ENCODE measurements around the gene VGLL4. TPM values are rescaled to one million over a fixed set of nuclear protein-coding genes. Genes with fewer than 3 reads are reported as not detected.

Gene VGLL4
- polyA plus RNA-seq, 1 donor from 2014 or later: 113 TPM

DNA sequence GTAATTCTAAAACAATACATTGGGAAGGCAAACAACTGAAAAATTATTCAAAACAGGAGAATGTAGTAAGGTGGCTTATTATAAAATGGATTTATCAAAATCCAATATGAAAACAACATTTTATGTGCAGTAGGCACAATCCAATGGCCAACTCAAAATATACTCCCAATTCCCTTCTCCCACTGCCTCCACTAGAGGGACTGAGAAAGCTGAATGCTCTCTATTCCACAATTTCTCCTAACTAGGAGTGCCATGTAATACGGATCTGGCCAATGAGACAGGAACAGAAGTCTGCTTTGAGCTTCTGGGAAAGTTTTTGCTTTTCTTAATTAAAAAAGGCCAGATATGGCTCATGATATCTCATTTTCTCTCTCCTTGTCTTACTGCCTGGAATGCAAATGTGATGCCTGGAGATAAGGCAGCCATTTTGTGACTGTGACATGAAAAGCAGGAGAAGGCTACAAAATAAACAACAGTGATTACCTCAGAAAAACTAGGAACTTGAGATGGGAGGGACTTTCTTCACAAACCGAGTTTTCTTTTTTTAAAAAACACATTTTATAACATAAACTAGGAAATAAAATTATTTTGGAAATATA lies 18.8 kb upstream of the VGLL4 start:
- no peak overlapping the region for H3K9ac ChIP-seq (ENCODE audit: low read length)
- H3K4me3 ChIP-seq (ENCODE audit: low read length): no peak overlapping the region

GRCh38 chr3:11661827-11662226 lies 18.1 kb upstream of the VGLL4 start:
- Histone ChIP-seq H3K9ac (ENCODE audit: low read length) (no peak overlapping the region), H4K20me1 (ENCODE audit: insufficient read depth) (no peaks in the 10 kb centered on the region), H3F3A (ENCODE audit: insufficient read depth, low read length, poor library complexity, severe bottlenecking) (no peaks in the 10 kb centered on the region), H3K4me2 (ENCODE audit: low read length) (no peak overlapping the region), H3K9me2 (ENCODE audit: insufficient read depth, low read length) (no peaks in the 10 kb centered on the region), H3K9me3 (ENCODE audit: low read length) (no peaks in the 10 kb centered on the region), H3K27me3 (ENCODE audit: insufficient read depth, low read depth, low read length) (no peaks in the 10 kb centered on the region), H3K79me2 (replicated peaks; ENCODE audit: insufficient read depth, low read length) (no peaks in the 10 kb centered on the region), H2AFZ (ENCODE audit: low read depth, low read length) (no peak overlapping the region), H3K27ac (ENCODE audit: low read length) (no peak overlapping the region), H3K36me3 (ENCODE audit: insufficient read depth, low read length) (no peaks in the 10 kb centered on the region), H3K4me3 (ENCODE audit: low read length) (no peak overlapping the region)
- TF ChIP-seq EZH2 (IDR thresholded peaks at IDR 0.05; ENCODE audit: borderline replicate concordance, insufficient read depth, low read length, poor library complexity, severe bottlenecking): no peak
- no peak for TF ChIP-seq MXI1 (conservative IDR thresholded peaks at IDR 0.05; ENCODE audit: poor library complexity, severe bottlenecking)
- TF ChIP-seq, protein P1, sequence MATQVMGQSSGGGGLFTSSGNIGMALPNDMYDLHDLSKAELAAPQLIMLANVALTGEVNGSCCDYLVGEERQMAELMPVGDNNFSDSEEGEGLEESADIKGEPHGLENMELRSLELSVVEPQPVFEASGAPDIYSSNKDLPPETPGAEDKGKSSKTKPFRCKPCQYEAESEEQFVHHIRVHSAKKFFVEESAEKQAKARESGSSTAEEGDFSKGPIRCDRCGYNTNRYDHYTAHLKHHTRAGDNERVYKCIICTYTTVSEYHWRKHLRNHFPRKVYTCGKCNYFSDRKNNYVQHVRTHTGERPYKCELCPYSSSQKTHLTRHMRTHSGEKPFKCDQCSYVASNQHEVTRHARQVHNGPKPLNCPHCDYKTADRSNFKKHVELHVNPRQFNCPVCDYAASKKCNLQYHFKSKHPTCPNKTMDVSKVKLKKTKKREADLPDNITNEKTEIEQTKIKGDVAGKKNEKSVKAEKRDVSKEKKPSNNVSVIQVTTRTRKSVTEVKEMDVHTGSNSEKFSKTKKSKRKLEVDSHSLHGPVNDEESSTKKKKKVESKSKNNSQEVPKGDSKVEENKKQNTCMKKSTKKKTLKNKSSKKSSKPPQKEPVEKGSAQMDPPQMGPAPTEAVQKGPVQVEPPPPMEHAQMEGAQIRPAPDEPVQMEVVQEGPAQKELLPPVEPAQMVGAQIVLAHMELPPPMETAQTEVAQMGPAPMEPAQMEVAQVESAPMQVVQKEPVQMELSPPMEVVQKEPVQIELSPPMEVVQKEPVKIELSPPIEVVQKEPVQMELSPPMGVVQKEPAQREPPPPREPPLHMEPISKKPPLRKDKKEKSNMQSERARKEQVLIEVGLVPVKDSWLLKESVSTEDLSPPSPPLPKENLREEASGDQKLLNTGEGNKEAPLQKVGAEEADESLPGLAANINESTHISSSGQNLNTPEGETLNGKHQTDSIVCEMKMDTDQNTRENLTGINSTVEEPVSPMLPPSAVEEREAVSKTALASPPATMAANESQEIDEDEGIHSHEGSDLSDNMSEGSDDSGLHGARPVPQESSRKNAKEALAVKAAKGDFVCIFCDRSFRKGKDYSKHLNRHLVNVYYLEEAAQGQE (IDR thresholded peaks at IDR 0.05; ENCODE audit: borderline replicate concordance): no peak
- TF ChIP-seq POLR2AphosphoS5 (IDR thresholded peaks at IDR 0.05): no peak
- TF ChIP-seq TAF1 (IDR thresholded peaks at IDR 0.05; ENCODE audit: low read depth): no peak
- TF ChIP-seq RAD21 (conservative IDR thresholded peaks at IDR 0.05): no peak
- no peak for TF ChIP-seq SMC3 (conservative IDR thresholded peaks at IDR 0.05; ENCODE audit: poor library complexity)
- no peak for TF ChIP-seq CTCF (IDR thresholded peaks at IDR 0.05; ENCODE audit: poor library complexity, severe bottlenecking)

More for the DNA sequence above, 18.8 kb upstream of the VGLL4 start:
- TF ChIP-seq EP300 (conservative IDR thresholded peaks at IDR 0.05; ENCODE audit: poor library complexity, severe bottlenecking): no peak
- TF ChIP-seq, protein P1 (IDR thresholded peaks at IDR 0.05; ENCODE audit: borderline replicate concordance): no peak
- TF ChIP-seq POLR2AphosphoS5 (IDR thresholded peaks at IDR 0.05): no peak
- TF ChIP-seq RAD21 (conservative IDR thresholded peaks at IDR 0.05): no peak
- no peak for TF ChIP-seq CTCF (IDR thresholded peaks at IDR 0.05; ENCODE audit: poor library complexity, severe bottlenecking)
- no peak for TF ChIP-seq SMC3 (conservative IDR thresholded peaks at IDR 0.05; ENCODE audit: poor library complexity)
- no peak for TF ChIP-seq EZH2 (IDR thresholded peaks at IDR 0.05; ENCODE audit: borderline replicate concordance, insufficient read depth, low read length, poor library complexity, severe bottlenecking)
- TF ChIP-seq MXI1 (conservative IDR thresholded peaks at IDR 0.05; ENCODE audit: poor library complexity, severe bottlenecking): no peak
- no peak for TF ChIP-seq TAF1 (IDR thresholded peaks at IDR 0.05; ENCODE audit: low read depth)
- no peak overlapping the region for H2AFZ ChIP-seq (ENCODE audit: low read depth, low read length)
- no peak overlapping the region for H3K4me2 ChIP-seq (ENCODE audit: low read length)
- no peaks in the 10 kb centered on the region for H4K20me1 ChIP-seq (ENCODE audit: insufficient read depth)
- H3K27ac ChIP-seq (ENCODE audit: low read length): no peak overlapping the region
- H3K9me3 ChIP-seq (ENCODE audit: low read length): no peaks in the 10 kb centered on the region
- no peaks in the 10 kb centered on the region for H3K79me2 ChIP-seq (replicated peaks; ENCODE audit: insufficient read depth, low read length)
- no peaks in the 10 kb centered on the region for H3K36me3 ChIP-seq (ENCODE audit: insufficient read depth, low read length)
- no peaks in the 10 kb centered on the region for H3K9me2 ChIP-seq (ENCODE audit: insufficient read depth, low read length)
- H3K27me3 ChIP-seq (ENCODE audit: insufficient read depth, low read depth, low read length): no peaks in the 10 kb centered on the region
- no peaks in the 10 kb centered on the region for H3F3A ChIP-seq (ENCODE audit: insufficient read depth, low read length, poor library complexity, severe bottlenecking)
